Body of pancreas (tissue), 4 donors: ENCODE data around the gene APOBEC3B. TPM values are rescaled to one million over a fixed set of nuclear protein-coding genes. Genes with fewer than 3 reads are reported as not detected.
"Not testable (repeated sequence)": the region's sequence is repeated elsewhere in the genome, so short reads cannot be mapped to it uniquely, and the experiment has no call there.

Experiments
- ATAC-seq: fragments of 150-250 bp; one replicate; pipeline ENCODE4 v1.9.1; 2016
- DNase-seq, 4 donors: peaks; one replicate each; pipeline ENCODE4 v3.0.0-alpha.2; 2019
- H3K27ac ChIP-seq, 4 donors: fragments of 200-600 bp; sonication (generic); 1 replicate in 3 of 4; 2 replicates in 1 of 4; pipeline versions ENCODE4 v1.5.1 to v1.6.1; 2016 to 2019; ENCODE audit warnings: mild to moderate bottlenecking in 1 of 4, mixed read lengths in 1 of 4, moderate library complexity in 1 of 4
- H3K27me3 ChIP-seq, 2 donors: fragments of 200-600 bp; sonication (generic); one replicate each; pipeline ENCODE4 v1.6.0; 2016; ENCODE audit warnings: mild to moderate bottlenecking in 1 of 2
- H3K36me3 ChIP-seq, 2 donors: fragments of 200-600 bp; sonication (generic); replicated peaks in 1 of 2; 2 replicates each; pipeline ENCODE4 v1.5.1; 2016; ENCODE audit warnings: low read depth in 2 of 2; ENCODE audit not compliant: insufficient read depth in 1 of 2
- H3K4me1 ChIP-seq: fragments of 200-600 bp; sonication (generic); one replicate; pipeline ENCODE4 v1.6.0; 2016
- H3K4me3 ChIP-seq, 2 donors: fragments of 200-600 bp; sonication (generic); 1 replicate in 1 of 2; 2 replicates in 1 of 2; pipeline ENCODE4 v1.5.1; 2016 to 2019
- H3K9me3 ChIP-seq, 3 donors: fragments of 200-600 bp; sonication (generic); 1 replicate in 2 of 3; 2 replicates in 1 of 3; pipeline ENCODE4 v1.5.1; 2016
- POLR2A ChIP-seq, 3 donors: fragments of 450-650 bp; IDR thresholded peaks; one replicate each; pipeline ENCODE4 v1.6.1; 2016; ENCODE audit warnings: antibody characterized with exemption in 3 of 3, mild to moderate bottlenecking in 2 of 3
- WGBS, 2 donors: methylation state at CpG; one replicate each; pipeline ENCODE4 v1.1.5; 2017; 5-methylcytosine and 5-hydroxymethylcytosine counted together
- intact Hi-C: fragments of 100-400 bp; cut with DNase I; formaldehyde crosslinking; loops from one replicate; pipeline ENCODE4 v1.15.1; 2023
- total RNA-seq, 2 donors: library from RNA; depleted of rRNA; stranded (reverse); fragments of >200 nt; gene quantifications; one replicate each; pipeline ENCODE4 v1.1.0, GENCODE V29; 2016
- TF ChIP-seq, protein P1 (sequence below), 7 experiments: fragments of 450-650 bp in 4 of 7; fragments of 200-600 bp in 3 of 7; sonication (generic) in 3 of 7; IDR thresholded peaks; one replicate each; pipeline ENCODE4 v1.5.1; 2016 to 2019; ENCODE audit warnings: antibody characterized with exemption in 7 of 7

Gene APOBEC3B
- total RNA-seq, 2 donors from 2014 or later: 2.1 TPM; not detected in 1

DNA sequence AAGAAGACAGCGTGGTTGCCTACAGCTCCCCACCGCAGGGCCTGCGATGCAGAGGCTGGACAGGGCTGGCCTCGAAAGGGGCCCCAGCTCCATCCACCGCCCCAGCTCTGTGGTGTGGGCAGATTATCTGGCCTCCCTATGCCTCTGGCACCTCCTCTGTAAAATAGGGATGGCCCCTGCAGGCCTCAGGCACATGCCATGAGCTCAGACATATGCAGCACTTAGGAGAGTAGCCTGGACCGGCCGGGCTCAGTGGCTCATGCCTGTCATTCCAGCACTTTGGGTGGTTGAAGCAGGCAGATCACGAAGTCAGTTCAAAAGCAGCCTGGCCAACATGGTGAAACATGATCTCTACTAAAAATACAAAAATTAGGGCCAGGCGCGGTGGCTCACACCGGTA lies 46.1 kb downstream of the APOBEC3B start:
- H3K27me3 ChIP-seq: no peaks in the 10 kb centered on the region
- no peak overlapping the region for H3K4me3 ChIP-seq
- no peaks in the 10 kb centered on the region for H3K4me1 ChIP-seq
- TF ChIP-seq, protein P1, sequence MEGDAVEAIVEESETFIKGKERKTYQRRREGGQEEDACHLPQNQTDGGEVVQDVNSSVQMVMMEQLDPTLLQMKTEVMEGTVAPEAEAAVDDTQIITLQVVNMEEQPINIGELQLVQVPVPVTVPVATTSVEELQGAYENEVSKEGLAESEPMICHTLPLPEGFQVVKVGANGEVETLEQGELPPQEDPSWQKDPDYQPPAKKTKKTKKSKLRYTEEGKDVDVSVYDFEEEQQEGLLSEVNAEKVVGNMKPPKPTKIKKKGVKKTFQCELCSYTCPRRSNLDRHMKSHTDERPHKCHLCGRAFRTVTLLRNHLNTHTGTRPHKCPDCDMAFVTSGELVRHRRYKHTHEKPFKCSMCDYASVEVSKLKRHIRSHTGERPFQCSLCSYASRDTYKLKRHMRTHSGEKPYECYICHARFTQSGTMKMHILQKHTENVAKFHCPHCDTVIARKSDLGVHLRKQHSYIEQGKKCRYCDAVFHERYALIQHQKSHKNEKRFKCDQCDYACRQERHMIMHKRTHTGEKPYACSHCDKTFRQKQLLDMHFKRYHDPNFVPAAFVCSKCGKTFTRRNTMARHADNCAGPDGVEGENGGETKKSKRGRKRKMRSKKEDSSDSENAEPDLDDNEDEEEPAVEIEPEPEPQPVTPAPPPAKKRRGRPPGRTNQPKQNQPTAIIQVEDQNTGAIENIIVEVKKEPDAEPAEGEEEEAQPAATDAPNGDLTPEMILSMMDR (IDR thresholded peaks at IDR 0.05): no peak
- TF ChIP-seq POLR2A (IDR thresholded peaks at IDR 0.05): no peak
- intact Hi-C loops: no loop called here
- H3K9me3 ChIP-seq: no peaks in the 10 kb centered on the region
- H3K36me3 ChIP-seq: no peaks in the 10 kb centered on the region
- no peak for DNase-seq
- WGBS, 2 donors: 94 to 95% methylated on average over 8 to 11 of the region's 11 CpGs
- no peak for ATAC-seq
- no peak overlapping the region for H3K27ac ChIP-seq

DNA sequence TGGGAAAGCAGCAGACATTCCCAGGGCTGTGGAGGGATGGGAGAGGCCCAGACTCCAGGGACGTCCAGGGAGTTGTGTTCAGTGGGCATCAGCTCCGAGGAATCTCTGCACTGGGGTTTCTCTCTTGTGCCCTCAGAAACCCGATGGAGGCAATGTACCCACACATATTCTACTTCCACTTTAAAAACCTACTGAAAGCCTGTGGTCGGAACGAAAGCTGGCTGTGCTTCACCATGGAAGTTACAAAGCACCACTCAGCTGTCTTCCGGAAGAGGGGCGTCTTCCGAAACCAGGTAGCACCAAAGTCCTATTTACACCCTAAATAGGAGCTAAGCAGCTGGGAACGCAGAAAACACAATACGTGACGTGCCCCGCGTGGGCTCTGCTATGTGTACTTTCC lies 47.1 kb downstream of the APOBEC3B start:
- TF ChIP-seq POLR2A (IDR thresholded peaks at IDR 0.05): no peak
- TF ChIP-seq, protein P1 (IDR thresholded peaks at IDR 0.05): no peak
- H3K4me1 ChIP-seq: no peaks in the 10 kb centered on the region
- no peak for ATAC-seq
- no peak overlapping the region for H3K4me3 ChIP-seq
- WGBS, 2 donors: 84 to 86% methylated on average over 11 to 13 of the region's 13 CpGs
- no peak for DNase-seq
- no peaks in the 10 kb centered on the region for H3K36me3 ChIP-seq
- H3K9me3 ChIP-seq: no peaks in the 10 kb centered on the region
- intact Hi-C loops: no loop called here
- H3K27ac ChIP-seq: no peak overlapping the region
- H3K27me3 ChIP-seq: no peaks in the 10 kb centered on the region

DNA sequence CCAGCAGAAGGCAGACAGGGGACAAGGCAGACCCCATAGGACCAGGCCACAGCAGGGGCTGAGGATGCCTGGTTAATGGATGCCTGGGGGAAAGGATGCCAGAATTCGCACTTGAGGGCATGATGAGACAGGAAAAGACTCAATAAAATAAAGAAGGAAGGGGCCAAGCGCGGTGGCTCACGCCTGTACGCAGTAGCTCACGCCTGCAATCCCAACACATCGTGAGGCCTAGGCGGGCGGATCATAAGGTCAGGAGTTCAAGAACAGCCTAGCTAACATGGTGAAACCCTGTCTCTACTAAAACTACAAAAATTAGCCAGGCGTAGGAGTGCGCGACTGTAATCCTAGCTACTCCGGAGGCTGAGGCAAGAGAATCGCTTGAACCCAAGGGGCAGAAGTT lies 48.6 kb downstream of the APOBEC3B start:
- no peaks in the 10 kb centered on the region for H3K27me3 ChIP-seq
- H3K4me3 ChIP-seq: no peak overlapping the region
- H3K27ac ChIP-seq: no peak overlapping the region
- TF ChIP-seq, protein P1 (IDR thresholded peaks at IDR 0.05): no peak
- TF ChIP-seq POLR2A (IDR thresholded peaks at IDR 0.05): no peak
- no peaks in the 10 kb centered on the region for H3K36me3 ChIP-seq
- DNase-seq: no peak
- ATAC-seq: no peak
- H3K4me1 ChIP-seq: no peaks in the 10 kb centered on the region
- intact Hi-C loops: no loop called here
- no peaks in the 10 kb centered on the region for H3K9me3 ChIP-seq
- WGBS, 2 donors: 93% methylated on average over 14 of the region's 14 CpGs

DNA sequence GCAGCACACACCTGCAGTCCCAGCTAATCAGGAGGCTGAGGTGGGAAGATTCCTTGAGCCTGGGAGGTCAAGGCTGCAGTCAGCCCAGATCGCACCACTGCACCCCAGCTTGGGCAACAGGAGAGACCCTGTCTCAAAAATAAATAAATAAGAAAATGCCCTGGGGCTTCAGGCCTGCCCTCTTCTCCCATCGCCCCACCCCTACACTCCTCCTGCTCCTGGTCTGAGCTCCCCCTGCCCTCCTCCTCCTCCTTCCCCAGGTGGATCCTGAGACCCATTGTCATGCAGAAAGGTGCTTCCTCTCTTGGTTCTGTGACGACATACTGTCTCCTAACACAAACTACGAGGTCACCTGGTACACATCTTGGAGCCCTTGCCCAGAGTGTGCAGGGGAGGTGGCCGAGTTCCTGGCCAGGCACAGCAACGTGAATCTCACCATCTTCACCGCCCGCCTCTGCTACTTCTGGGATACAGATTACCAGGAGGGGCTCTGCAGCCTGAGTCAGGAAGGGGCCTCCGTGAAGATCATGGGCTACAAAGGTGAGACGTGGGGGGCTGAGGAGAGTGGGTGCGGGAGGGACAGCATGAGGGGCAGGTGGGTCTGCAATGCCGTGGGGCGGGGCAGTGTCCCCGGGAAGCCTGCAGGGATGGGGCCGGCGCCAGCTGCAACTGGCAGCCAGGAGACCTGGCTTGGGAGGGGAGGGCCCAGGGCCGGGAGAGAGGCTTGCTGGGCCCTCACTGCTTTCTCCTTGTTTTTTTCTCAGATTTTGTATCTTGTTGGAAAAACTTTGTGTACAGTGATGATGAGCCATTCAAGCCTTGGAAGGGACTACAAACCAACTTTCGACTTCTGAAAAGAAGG lies 49.5 kb downstream of the APOBEC3B start:
- H3K27ac ChIP-seq, H3K9me3 ChIP-seq, ATAC-seq, DNase-seq, H3K27me3 ChIP-seq, H3K4me3 ChIP-seq, intact Hi-C loops, H3K36me3 ChIP-seq, H3K4me1 ChIP-seq: not testable (repeated sequence)
- 65 to 75% methylated on average over 4 to 16 of the region's 18 CpGs for WGBS, 2 donors

DNA sequence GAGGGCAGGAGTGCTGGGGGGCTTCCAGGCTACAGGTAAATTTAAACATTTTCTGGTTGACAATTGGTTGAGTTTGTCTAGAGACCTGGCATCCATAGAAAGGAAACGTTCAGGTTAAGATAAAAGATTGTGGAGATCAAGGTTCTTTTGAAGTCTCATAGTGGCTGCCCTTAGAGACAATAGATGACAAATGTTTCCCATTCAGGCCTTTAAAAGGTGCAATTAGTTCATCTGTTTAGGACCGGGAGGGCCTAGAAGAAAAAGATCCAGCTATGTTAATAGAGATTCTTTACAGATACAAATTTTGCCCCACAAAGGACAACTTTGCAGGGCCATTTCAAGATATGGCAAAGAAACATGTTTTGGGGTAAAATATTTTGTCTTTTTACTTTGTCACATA lies 54.9 kb downstream of the APOBEC3B start:
- ATAC-seq, H3K4me3 ChIP-seq, H3K27ac ChIP-seq, intact Hi-C loops, H3K36me3 ChIP-seq, H3K27me3 ChIP-seq, DNase-seq, H3K9me3 ChIP-seq: not testable (repeated sequence)
- WGBS, 2 donors: 47 to 48% methylated on average over 2 of the region's 2 CpGs
- peaks cover 11% of the 10 kb centered on the region for H3K4me1 ChIP-seq
